Activated CD8-positive, alpha-beta memory T cell treated with anti-CD3 and anti-CD28 coated beads, Interleukin-2, amount 50 U/mL, for 1 hour (primary cell): Measurements from ENCODE around the gene PNLIPRP2.

Experiments
- DNase-seq: peaks from one replicate; pipeline ENCODE4 v3.0.0-alpha.2; 2020; ENCODE audit errors: extremely low read depth

The PNLIPRP2 gene

DNA sequence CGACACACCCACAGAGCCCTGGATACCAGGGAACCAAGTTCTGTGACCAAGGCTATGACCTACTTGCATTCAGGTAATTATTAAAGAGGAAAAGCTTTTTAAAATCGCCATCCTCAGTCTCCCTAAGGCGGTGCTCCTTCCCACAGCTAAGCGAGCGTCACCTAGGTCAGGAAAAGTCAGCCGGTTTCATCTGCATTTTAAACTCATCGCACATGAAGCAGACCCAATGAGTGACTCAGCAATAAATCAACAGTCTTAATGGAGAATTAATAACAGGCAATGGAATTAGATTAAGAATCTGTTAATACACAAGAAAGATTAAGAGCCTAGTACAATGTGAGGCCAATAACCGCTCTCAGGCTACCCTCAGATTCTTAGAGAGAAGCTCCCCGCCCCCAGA is 62.4 kb downstream of the PNLIPRP2 start:
- no peak for DNase-seq

DNA sequence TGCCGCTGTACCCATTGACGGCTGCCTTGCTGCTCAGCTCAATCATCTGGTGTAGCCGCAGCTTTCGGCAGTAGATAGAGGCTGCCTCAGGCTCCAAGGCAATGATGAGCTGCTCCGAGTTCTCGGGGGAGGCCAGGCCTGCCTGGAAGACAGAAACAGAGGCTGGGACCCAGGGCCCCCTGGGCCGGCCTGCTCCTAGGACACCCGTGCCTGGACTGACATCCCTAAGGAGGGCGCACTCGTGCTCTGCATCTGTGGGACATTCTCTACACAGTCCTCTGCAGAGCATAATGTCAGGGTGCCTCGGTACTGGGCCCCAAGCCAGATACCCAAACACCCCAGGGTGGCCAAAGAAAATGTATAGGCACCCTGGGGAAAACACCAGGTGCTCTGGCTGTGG is 63.1 kb downstream of the PNLIPRP2 start:
- no peak for DNase-seq

DNA sequence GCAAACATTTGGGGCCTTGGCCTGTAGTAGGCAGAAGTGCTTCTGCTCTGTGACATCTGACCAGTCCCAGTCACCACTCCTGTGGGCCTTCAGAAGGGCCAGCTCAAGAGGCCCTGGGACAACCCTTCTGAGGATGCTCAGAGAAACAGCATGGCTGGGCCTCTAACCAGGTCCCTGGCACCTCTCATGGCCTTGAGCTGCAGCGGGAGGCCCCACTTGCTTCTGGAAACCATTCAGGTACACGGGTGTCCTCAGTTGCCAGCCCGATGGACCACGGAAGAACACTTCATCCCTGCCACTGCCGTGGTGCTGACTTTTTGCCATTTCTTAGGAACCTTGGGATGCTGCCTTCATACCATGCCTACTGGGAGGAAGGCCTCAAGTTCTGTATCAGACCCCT is 64.0 kb downstream of the PNLIPRP2 start:
- DNase-seq, result no peak

DNA sequence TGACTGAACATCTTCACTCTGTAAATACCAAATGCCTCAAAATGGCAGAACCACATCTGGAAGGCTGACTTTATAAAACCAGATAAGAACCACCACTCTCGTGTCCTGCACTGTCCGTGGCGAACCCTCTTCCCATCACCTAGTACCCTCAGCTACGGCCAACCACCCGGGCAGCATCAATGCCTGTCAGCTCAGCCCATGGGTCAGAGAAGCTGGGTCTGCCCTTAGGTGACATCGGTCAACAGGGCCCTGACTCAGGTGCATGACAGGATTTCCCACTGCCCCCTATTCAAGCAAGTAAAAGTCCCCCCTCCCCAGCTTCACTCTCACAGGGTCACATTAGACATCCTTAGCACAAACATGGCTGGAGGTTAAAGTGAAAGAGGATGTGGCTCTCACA is 65.1 kb downstream of the PNLIPRP2 start:
- DNase-seq, result no peak

DNA sequence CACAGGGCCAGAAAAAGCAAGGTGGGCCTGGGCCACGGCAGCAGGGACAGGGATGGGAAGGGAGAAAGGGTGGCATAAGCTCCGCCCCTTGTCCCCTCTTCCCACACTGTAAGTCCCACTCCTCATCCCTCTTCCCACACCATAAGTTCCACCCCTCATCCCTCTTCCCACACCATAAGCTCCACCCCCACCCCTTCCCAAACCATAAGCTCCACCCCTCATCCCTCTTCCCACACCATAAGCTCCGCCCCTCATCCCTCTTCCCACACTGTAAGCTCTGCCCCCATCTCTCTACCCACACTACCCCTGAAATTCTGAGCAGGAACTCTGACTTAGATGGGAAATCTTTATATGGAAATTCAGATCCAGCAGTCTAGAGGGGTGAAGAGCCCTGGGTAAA is 65.9 kb downstream of the PNLIPRP2 start:
- DNase-seq, result no peak

DNA sequence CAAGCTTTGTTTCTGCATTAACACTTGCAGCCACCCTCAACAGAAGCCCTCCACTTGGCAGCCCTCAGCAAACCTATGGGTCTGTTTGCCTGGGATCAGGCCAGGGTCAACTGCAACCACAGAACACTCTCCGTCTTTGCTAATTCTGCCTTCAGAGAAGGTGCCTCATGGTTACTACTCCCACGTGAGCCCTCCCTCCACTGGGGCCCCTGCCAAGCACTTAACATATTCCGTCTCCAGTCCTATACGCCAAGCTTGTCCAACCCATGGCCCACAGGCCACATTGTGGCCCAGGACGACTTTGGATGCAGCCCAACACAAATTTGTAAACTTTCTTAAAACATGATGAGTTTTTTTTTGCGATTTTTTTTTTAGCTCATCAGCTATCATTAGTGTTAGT is 66.9 kb downstream of the PNLIPRP2 start:
- DNase-seq, result no peak

DNA sequence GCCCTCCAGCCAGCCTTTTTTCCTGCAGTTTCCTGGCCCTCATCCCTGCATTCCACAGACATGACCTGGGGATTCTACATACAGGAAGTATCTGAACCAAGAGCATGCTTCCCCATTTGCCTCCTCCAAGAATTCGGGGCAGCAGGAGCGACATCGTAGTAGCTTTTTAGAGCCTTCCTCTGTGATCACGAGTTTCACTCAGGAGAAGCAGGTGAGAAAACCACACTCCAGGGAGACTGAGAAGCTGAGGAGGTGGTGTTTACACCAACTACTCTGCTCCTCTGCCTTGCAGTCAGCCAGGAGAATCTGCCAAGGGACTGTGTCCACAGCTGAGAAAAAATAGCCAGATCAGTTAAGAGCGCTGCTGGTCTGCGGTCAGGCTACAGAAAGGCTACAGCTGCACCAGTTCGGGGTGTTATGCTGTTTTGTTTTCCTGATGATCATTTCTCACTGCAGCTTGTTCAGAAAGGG is 67.5 kb downstream of the PNLIPRP2 start:
- no peak for DNase-seq

DNA sequence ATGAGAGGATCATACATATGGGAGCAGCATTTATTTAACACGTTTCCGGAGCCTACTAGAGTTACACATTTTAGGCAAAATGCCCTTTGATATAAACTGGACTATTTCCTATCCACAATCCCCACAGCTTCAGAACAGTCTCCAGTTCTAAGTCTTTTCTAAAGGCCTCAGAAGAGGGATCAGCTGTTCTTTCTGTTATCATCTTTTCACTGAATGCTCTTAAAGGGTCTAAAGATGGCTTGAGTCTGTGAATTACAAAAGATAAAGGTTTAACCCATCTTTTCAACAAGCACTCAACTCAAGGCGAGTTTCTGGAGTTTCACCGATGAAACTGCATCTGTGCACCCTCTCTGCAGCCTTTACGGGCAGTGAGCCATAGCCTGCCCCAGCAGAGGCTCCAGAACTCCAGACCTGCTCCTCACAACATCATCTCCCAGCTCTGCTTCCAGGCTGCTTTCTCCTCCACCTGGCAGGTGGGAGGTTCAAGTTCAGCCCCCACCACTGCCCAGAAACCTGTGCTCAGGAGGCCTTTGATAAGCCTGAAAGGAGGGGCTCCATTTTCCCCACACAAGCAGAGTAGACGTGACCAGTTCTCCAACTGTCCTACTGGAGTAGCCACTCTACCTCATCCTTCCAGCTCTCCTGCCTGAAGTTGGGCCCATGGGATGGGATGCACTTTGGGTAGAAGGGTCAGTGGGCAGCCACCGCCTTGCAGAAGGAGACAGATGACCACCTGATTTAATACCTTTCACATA is 68.2 kb downstream of the PNLIPRP2 start:
- no peak for DNase-seq

DNA sequence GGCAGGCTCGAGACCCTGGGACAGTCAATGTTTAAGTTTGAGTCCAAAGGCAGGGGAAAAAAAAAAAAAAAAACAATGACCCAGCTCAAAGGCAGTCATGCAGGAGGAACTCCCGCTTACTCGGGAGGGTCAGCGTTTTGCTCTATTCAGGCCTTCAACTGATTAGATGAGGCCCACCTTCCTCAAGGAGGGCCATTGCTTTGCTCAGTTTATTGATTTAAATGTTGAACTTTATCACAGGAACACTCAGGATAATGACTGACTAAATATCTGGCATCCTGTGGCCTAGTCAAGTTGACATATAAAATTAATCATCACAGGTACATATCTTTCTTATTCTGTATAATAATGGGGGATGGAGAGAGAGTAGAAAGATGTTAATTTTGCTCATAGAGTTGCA is 69.0 kb downstream of the PNLIPRP2 start:
- DNase-seq, result no peak

DNA sequence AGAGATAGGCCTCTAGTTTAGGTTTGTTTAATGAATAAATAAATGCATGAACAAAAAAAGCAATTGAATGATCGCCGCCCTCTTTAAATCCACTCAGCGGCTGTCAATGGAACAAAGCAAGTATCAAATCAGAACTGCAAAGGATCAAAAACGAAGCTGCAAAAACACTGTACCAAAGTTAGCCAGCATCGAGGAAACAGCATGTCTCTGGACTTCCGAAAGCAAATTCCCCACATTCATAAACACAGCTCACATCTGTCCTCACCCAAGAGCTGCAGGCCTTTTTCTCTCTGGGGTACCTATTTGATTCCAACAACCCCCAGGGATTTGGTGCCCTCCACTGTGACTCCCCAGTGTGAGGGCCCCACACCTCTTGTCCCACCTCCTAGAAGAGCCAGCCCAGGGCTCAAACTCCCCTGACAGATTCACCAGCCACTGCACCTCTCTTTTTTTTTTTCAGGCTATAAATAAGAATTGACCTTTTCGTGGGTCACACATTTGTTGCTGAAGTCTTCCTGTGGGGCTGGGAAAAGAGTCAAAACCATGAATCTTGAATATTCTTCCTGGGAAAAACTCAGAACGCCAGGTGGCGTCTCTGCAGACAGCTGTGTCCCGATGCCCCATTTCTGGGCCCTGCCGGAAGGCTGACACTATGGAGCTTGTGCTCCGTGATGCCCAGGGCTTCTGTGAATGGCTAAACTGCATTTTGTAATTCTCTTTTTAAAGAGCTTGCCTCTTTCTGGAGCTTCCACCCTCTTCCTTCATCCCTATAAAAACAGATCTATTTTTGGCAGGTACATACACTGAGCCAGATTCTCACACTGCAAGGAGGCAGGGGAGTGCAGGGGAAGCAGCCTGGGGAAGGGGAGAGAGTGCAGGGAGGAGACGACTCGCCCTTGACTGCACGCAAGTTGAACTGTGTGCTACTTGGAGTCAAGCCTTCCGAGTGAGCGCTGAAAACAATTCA is 69.9 kb downstream of the PNLIPRP2 start:
- DNase-seq, result no peak

DNA sequence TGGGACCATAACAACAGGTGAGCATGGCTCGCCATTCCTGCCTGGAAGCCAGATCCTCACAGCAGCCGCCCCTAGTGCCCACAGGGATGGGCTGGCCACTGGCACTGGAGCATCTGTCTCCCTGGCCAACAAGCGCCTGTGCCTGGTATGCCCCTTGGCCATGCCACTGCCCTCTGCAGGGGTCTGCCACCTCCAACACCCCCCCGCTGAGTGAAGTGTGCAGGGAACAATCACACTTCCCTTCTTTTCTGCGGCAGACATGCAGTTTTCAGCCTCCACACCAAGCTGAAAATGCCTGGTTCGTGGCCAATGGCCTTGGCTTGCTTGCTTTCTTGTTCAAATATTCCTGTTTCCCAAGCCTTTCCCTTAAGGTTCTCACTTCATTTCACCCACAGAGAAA is 70.9 kb downstream of the PNLIPRP2 start:
- DNase-seq, result no peak

DNA sequence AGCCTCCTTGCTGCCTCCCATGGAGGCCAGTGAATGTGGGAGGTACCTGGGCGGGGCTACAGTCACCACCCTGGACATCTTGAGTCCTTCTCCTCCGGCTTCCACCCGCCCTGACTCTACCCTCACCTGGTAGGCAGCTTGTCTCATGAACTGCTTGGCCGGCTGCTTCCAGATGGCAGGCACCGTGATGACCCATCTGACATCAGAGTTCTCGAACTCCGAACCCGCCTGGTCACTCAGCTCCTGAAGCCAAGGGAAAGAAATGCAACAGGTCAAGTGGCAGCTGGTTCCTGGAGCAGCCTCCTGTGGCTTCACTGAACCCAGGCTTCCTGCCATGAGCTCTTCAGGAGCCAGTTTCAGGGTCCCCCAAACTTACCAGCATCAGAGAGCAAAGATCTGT is 71.5 kb downstream of the PNLIPRP2 start:
- no peak for DNase-seq

DNA sequence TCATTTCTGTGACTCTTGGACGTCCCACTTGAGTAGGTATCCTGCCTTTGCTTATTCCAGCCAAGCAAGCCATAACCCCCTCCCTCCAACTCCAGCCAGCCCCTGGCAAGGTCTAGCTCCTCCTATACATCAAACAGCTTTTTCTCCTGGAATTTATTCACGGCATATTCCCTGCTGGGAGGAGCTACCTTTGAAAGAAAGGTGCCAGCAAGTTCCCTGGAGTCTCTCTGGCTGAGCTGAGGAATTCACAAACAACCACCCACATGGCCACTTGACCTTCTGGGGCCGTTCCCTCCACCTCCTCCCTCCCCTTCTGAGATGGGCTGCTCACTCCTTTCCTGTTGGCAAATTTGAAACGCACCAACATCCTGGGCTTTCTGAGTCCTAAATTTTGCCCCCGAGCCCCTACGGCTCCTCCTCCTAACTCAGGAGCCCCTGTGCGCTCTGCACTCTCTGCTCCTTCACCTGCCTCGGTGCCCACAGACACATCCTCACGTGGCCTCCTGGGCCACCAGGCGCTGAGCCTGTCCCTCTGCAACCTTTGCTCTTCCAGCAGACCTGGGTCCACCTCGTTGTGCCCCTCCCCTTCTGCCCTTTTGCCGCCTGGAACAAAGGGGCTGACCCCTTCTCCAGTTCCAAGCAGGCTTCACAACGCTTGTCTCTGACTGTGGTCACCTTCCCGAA is 73.6 kb downstream of the PNLIPRP2 start:
- DNase-seq, result no peak
